Measurements from ENCODE around the gene MAGEA10.
"Not testable (repeated sequence)": the region's sequence is repeated elsewhere in the genome, so short reads cannot be mapped to it uniquely, and the experiment has no call there.

DNA sequence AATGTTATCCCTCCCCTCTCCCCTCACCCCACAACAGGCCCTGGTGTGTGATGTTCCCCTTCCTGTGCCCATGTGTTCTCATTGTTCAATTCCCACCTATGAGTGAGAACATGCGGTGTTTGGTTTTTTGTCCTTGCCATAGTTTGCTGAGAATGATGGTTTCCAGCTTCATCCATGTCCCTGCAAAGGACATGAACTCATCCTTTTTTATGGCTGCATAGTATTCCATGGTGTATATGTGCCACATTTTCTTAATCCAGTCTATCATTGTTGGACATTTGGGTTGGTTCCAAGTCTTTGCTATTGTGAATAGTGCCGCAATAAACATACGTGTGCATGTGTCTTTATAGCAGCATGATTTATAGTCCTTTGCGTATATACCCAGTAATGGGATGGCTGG, 35.5 kb upstream of the MAGEA10 start:
- TF ChIP-seq, protein P1, sequence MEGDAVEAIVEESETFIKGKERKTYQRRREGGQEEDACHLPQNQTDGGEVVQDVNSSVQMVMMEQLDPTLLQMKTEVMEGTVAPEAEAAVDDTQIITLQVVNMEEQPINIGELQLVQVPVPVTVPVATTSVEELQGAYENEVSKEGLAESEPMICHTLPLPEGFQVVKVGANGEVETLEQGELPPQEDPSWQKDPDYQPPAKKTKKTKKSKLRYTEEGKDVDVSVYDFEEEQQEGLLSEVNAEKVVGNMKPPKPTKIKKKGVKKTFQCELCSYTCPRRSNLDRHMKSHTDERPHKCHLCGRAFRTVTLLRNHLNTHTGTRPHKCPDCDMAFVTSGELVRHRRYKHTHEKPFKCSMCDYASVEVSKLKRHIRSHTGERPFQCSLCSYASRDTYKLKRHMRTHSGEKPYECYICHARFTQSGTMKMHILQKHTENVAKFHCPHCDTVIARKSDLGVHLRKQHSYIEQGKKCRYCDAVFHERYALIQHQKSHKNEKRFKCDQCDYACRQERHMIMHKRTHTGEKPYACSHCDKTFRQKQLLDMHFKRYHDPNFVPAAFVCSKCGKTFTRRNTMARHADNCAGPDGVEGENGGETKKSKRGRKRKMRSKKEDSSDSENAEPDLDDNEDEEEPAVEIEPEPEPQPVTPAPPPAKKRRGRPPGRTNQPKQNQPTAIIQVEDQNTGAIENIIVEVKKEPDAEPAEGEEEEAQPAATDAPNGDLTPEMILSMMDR (IDR thresholded peaks at IDR 0.05): not testable (repeated sequence)
- not testable (repeated sequence) for TF ChIP-seq EP300, POLR2A (IDR thresholded peaks at IDR 0.05)

All from ovary (tissue), 3 donors.